Esophagus mucosa (tissue), 1 donor: Measurements from ENCODE around the gene ATXN7L2. TPM values are rescaled to one million over a fixed set of nuclear protein-coding genes. Genes with fewer than 3 reads are reported as not detected.

Experiments used
- ATAC-seq: fragments of 200-7000 bp; cut with Tn5 transposase; one replicate; pipeline ENCODE4 v1.9.1; 2020
- total RNA-seq: library from RNA; stranded (reverse); gene quantifications from one replicate; pipeline ENCODE4 v1.2.4, GENCODE V29; 2023
- donor health status: DM: yes; HTN: yes; CAD: no.

Gene ATXN7L2
- total RNA-seq, 1 donor from 2014 or later: 2.7 TPM

GRCh38 chr1:109527846-109528695 is 44.4 kb downstream of the ATXN7L2 start:
- no peak for ATAC-seq

- no peak for ATAC-seq
Observed at GRCh38 chr1:109528712-109529111, 45.0 kb downstream of the ATXN7L2 start.

GRCh38 chr1:109529881-109530456 is 46.3 kb downstream of the ATXN7L2 start:
- no peak for ATAC-seq

GRCh38 chr1:109530457-109531087 is 46.9 kb downstream of the ATXN7L2 start:
- no peak for ATAC-seq

GRCh38 chr1:109531380-109531779 is 47.7 kb downstream of the ATXN7L2 start:
- no peak for ATAC-seq

GRCh38 chr1:109531826-109532364 is 48.2 kb downstream of the ATXN7L2 start:
- ATAC-seq: no peak

GRCh38 chr1:109532365-109533136 is 48.8 kb downstream of the ATXN7L2 start:
- peak; percentile 85 for ATAC-seq

GRCh38 chr1:109534307-109534858 is 50.7 kb downstream of the ATXN7L2 start:
- no peak for ATAC-seq

GRCh38 chr1:109535481-109535880 is 51.8 kb downstream of the ATXN7L2 start:
- ATAC-seq: no peak

GRCh38 chr1:109535971-109536491 is 52.3 kb downstream of the ATXN7L2 start:
- no peak for ATAC-seq

- ATAC-seq: no peak
Observed at GRCh38 chr1:109537450-109538178, 53.9 kb downstream of the ATXN7L2 start.

GRCh38 chr1:109538827-109539555 is 55.3 kb downstream of the ATXN7L2 start:
- no peak for ATAC-seq

GRCh38 chr1:109539676-109540075 is 56.0 kb downstream of the ATXN7L2 start, which contains the start of gene GPR61:
Gene GPR61 (plus strand): TSS chr1:109539872. CDS start chr1:109543023, 3,151 bp downstream.
- no peak for ATAC-seq

- no peak for ATAC-seq
Observed at GRCh38 chr1:109541102-109541501, 57.4 kb downstream of the ATXN7L2 start.

Other genes with a start within 250 kb of the ATXN7L2 start
- gene CELSR2, start 234.4 kb upstream of the ATXN7L2 start, total RNA-seq: 41.6 TPM
- 10.9 TPM for gene PSRC1, start 200.8 kb upstream of the ATXN7L2 start, total RNA-seq
- 0.76 TPM for gene MYBPHL, start 176.9 kb upstream of the ATXN7L2 start, total RNA-seq
- gene SORT1, start 86.0 kb upstream of the ATXN7L2 start, total RNA-seq: 60.6 TPM
- gene PSMA5, start 57.5 kb upstream of the ATXN7L2 start, total RNA-seq: 86.2 TPM
- gene SYPL2, start 17.4 kb upstream of the ATXN7L2 start, total RNA-seq: not detected
- gene CYB561D1, start 10.2 kb downstream of the ATXN7L2 start, total RNA-seq: 7.2 TPM
- gene AMIGO1, start 25.8 kb downstream of the ATXN7L2 start, total RNA-seq: 1.2 TPM
- not detected for gene GPR61, start 56.0 kb downstream of the ATXN7L2 start, total RNA-seq
- gene GNAI3, start 64.7 kb downstream of the ATXN7L2 start, total RNA-seq: 10.5 TPM
- gene GNAT2, start 135.7 kb downstream of the ATXN7L2 start, total RNA-seq: not detected
- gene AMPD2, start 135.9 kb downstream of the ATXN7L2 start, total RNA-seq: 16.5 TPM
- 27.3 TPM for gene GSTM4, start 172.2 kb downstream of the ATXN7L2 start, total RNA-seq
- 17.7 TPM for gene GSTM2, start 184.2 kb downstream of the ATXN7L2 start, total RNA-seq
- gene GSTM1, start 203.9 kb downstream of the ATXN7L2 start, total RNA-seq: not detected
- gene GSTM5, start 228.3 kb downstream of the ATXN7L2 start, total RNA-seq: 0.36 TPM